Stimulated activated CD4-positive, alpha-beta T cell treated with anti-CD3 and anti-CD28 coated beads, TNF-alpha, amount 100 ng/mL, for 1 hour (primary cell): ENCODE measurements around the gene RPL13A.

Experiments used
- DNase-seq, 3 donors: peaks; one replicate each; pipeline ENCODE4 v3.0.0-alpha.2; 2020; ENCODE audit warnings: low read depth in 3 of 3, low spot score in 1 of 3

Gene RPL13A

GRCh38 chr19:49479975-49480628 is 7.3 kb upstream of the RPL13A start:
- no peak for DNase-seq

DNA sequence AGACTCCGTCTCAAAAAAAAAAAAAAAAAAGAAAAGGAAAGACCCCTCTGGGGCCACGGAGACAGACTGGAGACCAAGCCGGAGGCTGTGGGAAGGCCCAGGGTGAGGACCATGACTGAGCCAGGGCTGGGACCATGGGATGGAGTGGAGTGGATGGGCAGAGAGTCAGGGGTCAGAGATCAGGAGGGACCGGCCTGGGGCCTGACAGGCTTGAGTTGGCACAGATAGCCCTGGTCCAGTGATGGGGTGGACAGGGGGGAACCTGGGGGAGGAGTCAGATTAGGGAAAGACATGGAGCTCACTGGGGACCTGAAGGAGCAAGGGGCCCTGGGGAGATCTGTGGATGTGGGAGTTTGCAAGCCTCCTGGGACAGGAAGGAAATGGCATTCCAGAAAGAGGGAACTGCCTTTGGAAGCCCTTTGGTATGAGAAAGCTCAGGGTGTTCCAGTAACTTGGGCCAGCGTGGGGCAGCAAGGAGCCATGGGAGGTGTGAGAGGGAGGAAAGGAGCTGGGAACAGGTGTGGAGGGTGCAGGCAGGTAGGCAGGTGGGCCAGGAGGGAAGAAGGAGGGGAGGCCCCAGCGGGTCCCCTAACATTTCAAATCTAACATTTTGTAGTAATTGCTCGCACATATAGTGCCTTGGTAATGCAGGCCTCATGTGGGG is 6.3 kb upstream of the RPL13A start:
- DNase-seq = no peak

- DNase-seq = no peak
These were observed 1.2 kb upstream of the RPL13A start for GRCh38 chr19:49486232-49486631.

- no peak for DNase-seq
These were observed 615 bp upstream of the RPL13A start for GRCh38 chr19:49486710-49487276.

GRCh38 chr19:49488046-49488862 is 846 bp downstream of the RPL13A start:
- DNase-seq = no peak

DNA sequence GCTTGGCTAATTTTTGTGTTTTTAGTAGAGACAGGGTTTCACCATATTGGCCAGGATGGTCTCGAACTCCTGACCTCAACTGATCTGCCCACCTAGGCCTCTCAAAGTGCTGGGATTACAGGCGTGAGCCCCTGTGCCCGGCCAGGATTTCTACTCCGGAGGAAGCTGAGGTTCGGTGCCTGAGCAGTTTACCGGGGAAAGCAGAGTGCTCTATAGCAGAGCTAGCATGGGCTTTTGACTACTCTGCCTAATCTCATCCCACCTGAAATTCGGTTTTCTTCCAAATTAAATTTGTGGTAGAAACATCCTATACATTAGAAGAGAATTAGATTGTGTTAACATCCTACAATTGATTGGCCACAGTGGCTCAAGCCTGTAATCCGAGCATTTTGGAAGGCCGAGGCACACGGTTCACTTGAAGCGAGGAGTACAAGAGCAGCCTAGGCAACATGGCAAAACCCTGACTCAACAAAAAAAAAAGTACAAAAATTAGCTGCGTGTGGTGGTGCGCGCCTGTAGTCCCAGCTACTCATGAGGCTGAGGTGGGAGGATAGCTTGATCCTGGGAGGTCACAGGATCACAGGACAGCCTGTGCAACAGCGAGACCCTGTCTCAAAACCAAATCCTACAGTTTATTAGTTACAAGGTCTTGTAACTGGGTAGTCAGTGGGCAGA is 1.6 kb downstream of the RPL13A start:
- no peak for DNase-seq

GRCh38 chr19:49489601-49490167 is 2.3 kb downstream of the RPL13A start:
- no peak for DNase-seq

DNA sequence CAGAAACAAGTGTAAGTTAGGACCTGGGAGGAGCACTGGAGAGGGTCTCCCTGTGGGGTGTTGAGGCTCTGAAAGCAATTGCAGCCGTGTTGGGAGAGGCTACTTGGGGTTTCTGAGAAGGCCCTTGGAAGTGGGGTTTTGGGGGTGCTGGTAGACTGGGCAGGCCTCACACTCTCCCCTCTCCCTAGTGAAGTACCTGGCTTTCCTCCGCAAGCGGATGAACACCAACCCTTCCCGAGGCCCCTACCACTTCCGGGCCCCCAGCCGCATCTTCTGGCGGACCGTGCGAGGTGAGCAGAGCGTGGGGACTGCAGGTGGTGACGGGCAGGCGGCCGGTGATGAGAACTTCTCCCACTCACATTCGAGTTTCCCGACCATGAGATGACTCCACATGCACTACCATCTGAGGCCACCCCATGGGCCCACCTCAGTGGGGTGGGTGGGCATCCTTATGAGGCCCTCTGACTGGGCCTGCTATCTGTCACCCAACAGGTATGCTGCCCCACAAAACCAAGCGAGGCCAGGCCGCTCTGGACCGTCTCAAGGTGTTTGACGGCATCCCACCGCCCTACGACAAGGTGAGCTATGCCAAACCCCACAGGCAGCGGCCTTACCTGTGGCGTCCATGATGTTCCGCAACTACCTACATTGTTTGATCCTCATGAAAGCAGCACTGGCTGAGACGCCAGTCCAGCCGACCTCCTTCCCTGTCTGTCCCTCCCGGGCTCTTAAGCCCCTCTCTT is 3.0 kb downstream of the RPL13A start:
- DNase-seq = no peak

- DNase-seq = no peak
These were observed 3.8 kb downstream of the RPL13A start for GRCh38 chr19:49491030-49491803.

DNA sequence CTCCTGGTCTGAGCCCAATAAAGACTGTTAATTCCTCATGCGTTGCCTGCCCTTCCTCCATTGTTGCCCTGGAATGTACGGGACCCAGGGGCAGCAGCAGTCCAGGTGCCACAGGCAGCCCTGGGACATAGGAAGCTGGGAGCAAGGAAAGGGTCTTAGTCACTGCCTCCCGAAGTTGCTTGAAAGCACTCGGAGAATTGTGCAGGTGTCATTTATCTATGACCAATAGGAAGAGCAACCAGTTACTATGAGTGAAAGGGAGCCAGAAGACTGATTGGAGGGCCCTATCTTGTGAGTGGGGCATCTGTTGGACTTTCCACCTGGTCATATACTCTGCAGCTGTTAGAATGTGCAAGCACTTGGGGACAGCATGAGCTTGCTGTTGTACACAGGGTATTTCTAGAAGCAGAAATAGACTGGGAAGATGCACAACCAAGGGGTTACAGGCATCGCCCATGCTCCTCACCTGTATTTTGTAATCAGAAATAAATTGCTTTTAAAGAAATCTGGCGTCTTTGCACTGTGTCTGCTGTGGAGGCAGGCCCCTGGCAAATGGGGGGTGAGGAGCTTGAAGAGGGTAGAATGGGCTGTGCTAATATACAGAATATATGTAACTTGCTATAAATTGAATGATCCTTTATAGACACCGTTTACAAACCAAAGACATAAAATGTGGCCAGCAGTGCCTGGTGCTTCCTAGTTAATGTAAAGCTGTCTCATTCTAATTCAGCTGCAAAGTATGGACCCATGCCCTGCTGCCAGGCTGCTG is 4.6 kb downstream of the RPL13A start:
- DNase-seq = no peak

- DNase-seq = no peak
These were observed 5.4 kb downstream of the RPL13A start for GRCh38 chr19:49492573-49493405.

GRCh38 chr19:49496574-49497008 is 9.2 kb downstream of the RPL13A start:
- no peak for DNase-seq

DNA sequence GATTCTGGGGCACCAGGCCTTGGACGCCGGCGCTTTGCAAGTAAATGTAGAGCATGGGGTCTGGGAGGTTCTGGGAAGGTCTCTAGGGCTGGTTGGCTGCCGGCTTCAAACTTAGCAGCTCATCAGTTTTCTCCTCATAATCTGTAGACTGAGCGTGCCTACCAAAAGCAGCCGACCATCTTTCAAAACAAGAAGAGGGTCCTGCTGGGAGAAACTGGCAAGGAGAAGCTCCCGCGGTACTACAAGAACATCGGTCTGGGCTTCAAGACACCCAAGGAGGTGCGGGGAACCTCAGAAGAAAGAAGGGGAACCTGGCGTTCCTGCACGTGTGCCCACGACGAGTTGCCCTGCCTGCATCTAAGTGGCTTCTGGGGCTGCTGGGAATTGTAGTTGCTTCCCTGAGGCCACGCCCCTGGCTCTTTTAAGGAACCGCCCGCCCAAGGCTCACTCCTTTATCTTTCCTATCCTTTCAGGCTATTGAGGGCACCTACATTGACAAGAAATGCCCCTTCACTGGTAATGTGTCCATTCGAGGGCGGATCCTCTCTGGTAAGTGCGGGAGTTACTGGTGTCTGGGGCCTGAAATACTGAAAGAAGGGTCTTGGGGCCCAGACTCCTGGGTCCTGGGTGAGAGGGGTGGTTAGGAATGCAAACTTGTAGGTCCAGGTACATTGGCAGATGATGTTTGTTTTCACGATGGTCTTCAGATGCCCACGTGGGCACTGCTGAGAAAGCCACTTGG is 9.8 kb downstream of the RPL13A start:
- DNase-seq = peak in 2 of 3 donors; percentile 41 to 59

GRCh38 chr19:49497789-49498103 is 10.3 kb downstream of the RPL13A start:
- DNase-seq = no peak

DNA sequence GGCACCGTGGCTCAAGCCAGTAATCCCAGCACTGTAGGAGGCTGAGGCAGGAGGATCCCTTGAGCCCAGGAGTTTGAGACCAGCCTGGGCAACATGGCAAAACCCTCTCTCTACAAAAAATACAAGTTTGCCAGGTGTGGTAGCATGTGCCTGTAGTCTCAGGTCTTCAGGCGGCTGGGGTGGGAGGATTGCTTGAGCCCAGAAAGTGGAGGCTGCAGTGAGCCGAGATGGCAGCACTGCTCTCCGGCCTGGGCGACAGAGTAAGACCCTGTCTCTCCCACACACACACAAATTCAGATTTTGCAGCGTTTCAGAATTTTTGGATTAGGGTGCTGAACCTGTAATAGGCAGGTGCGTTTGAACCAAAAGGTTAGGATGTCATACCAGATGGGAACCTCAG is 11.1 kb downstream of the RPL13A start:
- DNase-seq = no peak

GRCh38 chr19:49499030-49499670 is 11.7 kb downstream of the RPL13A start:
- no peak for DNase-seq
